ENCODE data around the gene CAMTA1. TPM values are rescaled to one million over a fixed set of nuclear protein-coding genes. Genes with fewer than 3 reads are reported as not detected.

Gene CAMTA1
- total and polyA plus RNA-seq, 8 donors = 42.8 to 213 (median 118) TPM

GRCh38 chr1:7606096-7606495 is 820.8 kb downstream of the CAMTA1 start:
- peaks cover 0 to 5% (median 0%) of the 10 kb centered on the region in 4 donors for H3K9me3 ChIP-seq
- H3K27me3 ChIP-seq = peaks cover 0 to 26% (median 4%) of the 10 kb centered on the region in 3 donors
- no peaks in the 10 kb centered on the region for H3K36me3 ChIP-seq
- H3K27ac ChIP-seq = no peak overlapping the region
- 61 to 73% (median 68%) methylated on average over 4 of the region's 4 CpGs for WGBS, 5 donors
- TF ChIP-seq EP300 (IDR thresholded peaks at IDR 0.05) (no peak), POLR2A (IDR thresholded peaks at IDR 0.05) (no peak), POLR2AphosphoS5 (IDR thresholded peaks at IDR 0.05) (no peak), CTCF (IDR thresholded peaks at IDR 0.05) (no peak)
- DNase-seq = no peak
- no peak overlapping the region for H3K4me3 ChIP-seq
- no peaks in the 10 kb centered on the region for H3K4me1 ChIP-seq
- intact Hi-C loops (cut with DNase I; ENCODE audit: low total_unique reads) = no loop called here

GRCh38 chr1:7607097-7607496 is 821.8 kb downstream of the CAMTA1 start:
- Histone ChIP-seq H3K9me3 (peaks cover 0 to 5% (median 0%) of the 10 kb centered on the region in 4 donors), H3K4me1 (no peaks in the 10 kb centered on the region), H3K36me3 (no peaks in the 10 kb centered on the region), H3K27me3 (peaks cover 0 to 31% (median 4%) of the 10 kb centered on the region in 3 donors), H3K27ac (no peak overlapping the region), H3K4me3 (no peak overlapping the region)
- no peak for DNase-seq
- intact Hi-C loops (cut with DNase I; ENCODE audit: low total_unique reads) = no loop called here
- TF ChIP-seq POLR2AphosphoS5 (IDR thresholded peaks at IDR 0.05) (no peak), EP300 (IDR thresholded peaks at IDR 0.05) (no peak), CTCF (IDR thresholded peaks at IDR 0.05) (no peak), POLR2A (IDR thresholded peaks at IDR 0.05) (no peak)

GRCh38 chr1:7608628-7609305 is 823.5 kb downstream of the CAMTA1 start:
- H3K27ac ChIP-seq = no peak overlapping the region
- WGBS, 5 donors = 49 to 56% (median 50%) methylated on average over 10 of the region's 10 CpGs
- H3K4me1 ChIP-seq = no peaks in the 10 kb centered on the region
- peaks cover 0 to 45% (median 4%) of the 10 kb centered on the region in 3 donors for H3K27me3 ChIP-seq
- no peak overlapping the region for H3K4me3 ChIP-seq
- peaks cover 0 to 5% (median 0%) of the 10 kb centered on the region in 4 donors for H3K9me3 ChIP-seq
- no peaks in the 10 kb centered on the region for H3K36me3 ChIP-seq
- intact Hi-C loops (cut with DNase I; ENCODE audit: low total_unique reads) = no loop called here
- no peak for TF ChIP-seq POLR2AphosphoS5 (IDR thresholded peaks at IDR 0.05)
- TF ChIP-seq EP300 (IDR thresholded peaks at IDR 0.05) = no peak
- no peak for TF ChIP-seq POLR2A (IDR thresholded peaks at IDR 0.05)
- no peak for TF ChIP-seq CTCF (IDR thresholded peaks at IDR 0.05)
- no peak for DNase-seq

- H3K4me3 ChIP-seq = no peak overlapping the region
- no peaks in the 10 kb centered on the region for H3K36me3 ChIP-seq
- peaks cover 0 to 5% (median 0%) of the 10 kb centered on the region in 4 donors for H3K9me3 ChIP-seq
- H3K27me3 ChIP-seq = peaks cover 0 to 48% (median 4%) of the 10 kb centered on the region in 3 donors
- no peak overlapping the region for H3K27ac ChIP-seq
- DNase-seq = no peak
- intact Hi-C loops (cut with DNase I; ENCODE audit: low total_unique reads) = no loop called here
- WGBS, 5 donors = 62 to 78% (median 70%) methylated on average over 7 of the region's 7 CpGs
- no peaks in the 10 kb centered on the region for H3K4me1 ChIP-seq
- TF ChIP-seq POLR2A (IDR thresholded peaks at IDR 0.05) = no peak
- no peak for TF ChIP-seq EP300 (IDR thresholded peaks at IDR 0.05)
- TF ChIP-seq CTCF (IDR thresholded peaks at IDR 0.05) = no peak
- no peak for TF ChIP-seq POLR2AphosphoS5 (IDR thresholded peaks at IDR 0.05)
Measured at GRCh38 chr1:7609311-7609994, 824.2 kb downstream of the CAMTA1 start.

Measured in stomach (tissue), 9 donors.